Stimulated activated CD8-positive, alpha-beta memory T cell treated with anti-CD3 and anti-CD28 coated beads, Interleukin-4, amount 100 ng/mL, for 1 hour (primary cell): ENCODE data around the gene HOMER1.
"Not testable (repeated sequence)": the region's sequence is repeated elsewhere in the genome, so short reads cannot be mapped to it uniquely, and the experiment has no call there.

ENCODE experiments used
- DNase-seq, 2 donors: peaks; one replicate each; pipeline ENCODE4 v3.0.0-alpha.2; 2020; ENCODE audit warnings: low read depth in 2 of 2, low spot score in 1 of 2

The HOMER1 gene

DNA sequence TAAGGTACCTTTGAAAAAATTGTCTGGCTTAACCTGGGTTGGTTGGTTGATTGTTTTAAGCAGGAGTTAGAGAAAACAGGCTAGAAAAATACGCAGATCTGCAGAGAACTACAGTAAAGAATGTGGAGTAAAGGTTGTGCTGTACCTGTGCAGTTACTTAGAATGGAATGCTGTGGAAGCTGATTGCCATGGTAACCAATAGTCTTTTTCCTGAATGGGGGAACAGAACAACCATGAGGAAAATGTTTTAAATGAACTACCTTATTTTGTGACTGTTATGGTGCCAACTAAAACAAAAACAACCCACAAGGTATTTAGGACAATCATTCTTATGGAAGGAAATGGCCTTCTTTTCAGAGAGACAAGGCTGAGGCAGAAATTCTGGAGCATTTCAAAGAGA is 4.8 kb upstream of the HOMER1 start:
- DNase-seq = no peak

GRCh38 chr5:79517601-79518000 is 3.7 kb upstream of the HOMER1 start:
- DNase-seq = no peak

- no peak for DNase-seq
These were observed 3.1 kb upstream of the HOMER1 start for GRCh38 chr5:79516986-79517385.

- not testable (repeated sequence) for DNase-seq
These were observed 2.4 kb upstream of the HOMER1 start for GRCh38 chr5:79516331-79516730.

- peak; percentile 75 to 77 for DNase-seq
These were observed 614 bp upstream of the HOMER1 start for GRCh38 chr5:79514391-79515105.

- DNase-seq = no peak
These were observed 628 bp downstream of the HOMER1 start for GRCh38 chr5:79513308-79513703.

- DNase-seq = no peak
These were observed 1.2 kb downstream of the HOMER1 start for GRCh38 chr5:79512471-79513307.

- DNase-seq = no peak
These were observed 1.9 kb downstream of the HOMER1 start for GRCh38 chr5:79512049-79512448.

- DNase-seq = no peak
These were observed 3.3 kb downstream of the HOMER1 start for GRCh38 chr5:79510638-79511037.

DNA sequence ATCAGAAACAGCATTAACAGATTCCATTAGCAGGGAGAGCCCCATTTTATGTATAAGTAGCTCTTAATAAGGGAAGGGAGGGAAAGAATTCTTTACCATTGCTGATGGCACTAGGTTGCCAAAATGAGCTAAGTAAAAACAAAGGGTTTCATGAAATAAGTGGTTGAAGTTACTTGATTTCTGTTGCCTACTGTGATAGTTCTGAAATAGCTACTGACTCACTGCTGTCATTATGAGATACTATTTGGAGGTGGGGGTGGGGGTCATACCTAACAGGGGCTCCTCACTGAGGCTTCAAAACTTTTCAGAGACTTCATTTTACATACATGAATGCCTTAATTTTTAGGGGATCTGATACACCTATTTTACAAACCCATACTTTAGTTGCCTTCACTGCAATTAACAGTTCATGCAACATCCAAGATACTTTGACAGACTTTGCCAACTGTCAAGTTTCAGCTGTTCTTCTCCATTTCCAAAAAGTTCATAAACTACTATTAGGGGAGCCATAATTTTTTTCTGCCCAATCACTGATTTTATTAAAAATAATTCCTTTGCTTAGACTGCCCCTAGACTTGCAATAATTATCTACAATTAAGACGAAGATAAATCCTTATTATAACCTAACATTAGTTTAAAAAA is 4.6 kb downstream of the HOMER1 start:
- DNase-seq = no peak

- no peak for DNase-seq
These were observed 5.1 kb downstream of the HOMER1 start for GRCh38 chr5:79508794-79509193.

DNA sequence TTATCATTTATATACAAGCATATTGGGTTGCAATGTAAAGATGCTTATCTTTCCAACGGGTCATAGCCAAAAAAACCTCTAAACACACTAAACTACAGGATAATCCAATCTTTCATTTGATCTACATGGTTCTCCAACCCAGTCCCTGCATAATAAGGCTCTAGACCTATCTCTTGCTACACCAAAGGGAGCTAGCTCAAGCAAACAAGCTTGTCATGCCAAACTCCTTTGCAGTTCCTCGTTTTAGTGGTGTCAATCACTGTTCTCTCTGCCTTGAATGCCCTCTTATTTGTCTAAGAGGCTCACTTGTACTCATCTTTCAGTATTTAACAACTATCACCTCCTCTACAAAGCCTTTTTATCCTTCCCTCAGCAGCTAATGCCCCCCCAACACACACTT is 5.6 kb downstream of the HOMER1 start:
- no peak for DNase-seq

DNA sequence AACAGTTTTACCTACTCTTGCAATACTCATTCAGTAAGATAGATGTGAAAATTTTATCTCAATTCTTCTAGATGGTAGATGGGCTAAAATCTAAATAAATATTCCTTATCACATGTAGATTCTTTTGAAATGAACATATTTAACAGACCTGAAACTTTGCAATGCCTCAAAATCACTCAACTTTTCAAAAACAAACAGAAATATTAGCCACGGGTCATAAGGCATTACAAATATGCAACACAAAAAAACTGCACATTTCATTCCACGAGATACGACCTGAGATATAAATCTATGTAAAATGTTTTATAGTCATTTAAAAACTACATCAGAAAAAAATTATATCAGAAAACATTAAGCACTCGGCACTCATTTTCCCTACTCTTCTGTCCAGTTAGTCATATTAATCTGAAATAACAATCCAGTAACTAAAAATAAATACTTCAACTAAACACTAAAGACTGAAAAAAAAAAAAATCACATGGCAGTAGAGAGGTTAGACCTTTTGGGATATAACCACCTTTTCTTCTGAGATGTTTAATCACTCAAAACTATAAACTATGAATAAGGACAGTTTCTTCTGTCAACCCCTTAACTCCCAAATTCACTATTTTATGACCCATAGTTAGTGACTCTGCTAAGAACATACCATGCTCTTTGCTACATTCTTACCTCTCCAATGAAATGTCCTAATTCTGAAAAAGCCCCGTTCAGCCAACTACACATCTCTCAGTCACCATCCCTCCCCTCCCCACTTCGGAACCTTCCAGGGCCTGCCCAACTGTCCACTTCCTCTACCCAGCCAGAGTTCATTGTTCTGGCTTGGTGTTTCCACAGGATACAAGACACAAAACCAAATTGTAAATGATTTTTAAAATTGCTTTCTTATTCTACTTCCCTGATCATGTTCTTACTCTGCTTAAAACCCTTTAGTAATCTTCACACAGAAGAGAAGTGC is 6.4 kb downstream of the HOMER1 start:
- DNase-seq = no peak

DNA sequence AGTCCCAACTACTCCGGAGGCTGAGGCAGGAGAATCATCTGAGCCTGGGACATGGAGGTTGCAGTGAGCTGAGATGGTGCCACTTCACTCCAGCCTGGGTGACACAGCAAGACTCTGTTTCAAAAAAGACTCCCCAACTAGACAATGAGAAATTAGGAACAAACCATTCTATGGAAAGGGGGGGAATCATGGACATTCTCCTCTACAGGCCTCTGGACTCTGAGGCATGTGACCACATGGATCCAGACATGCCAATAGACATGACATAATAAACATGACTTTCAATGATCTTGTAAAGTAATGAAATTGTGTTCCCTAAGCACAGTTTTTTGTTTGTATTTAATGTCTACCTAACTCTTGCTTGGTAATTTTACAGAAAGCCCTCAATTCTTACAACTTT is 8.8 kb downstream of the HOMER1 start:
- DNase-seq = no peak

DNA sequence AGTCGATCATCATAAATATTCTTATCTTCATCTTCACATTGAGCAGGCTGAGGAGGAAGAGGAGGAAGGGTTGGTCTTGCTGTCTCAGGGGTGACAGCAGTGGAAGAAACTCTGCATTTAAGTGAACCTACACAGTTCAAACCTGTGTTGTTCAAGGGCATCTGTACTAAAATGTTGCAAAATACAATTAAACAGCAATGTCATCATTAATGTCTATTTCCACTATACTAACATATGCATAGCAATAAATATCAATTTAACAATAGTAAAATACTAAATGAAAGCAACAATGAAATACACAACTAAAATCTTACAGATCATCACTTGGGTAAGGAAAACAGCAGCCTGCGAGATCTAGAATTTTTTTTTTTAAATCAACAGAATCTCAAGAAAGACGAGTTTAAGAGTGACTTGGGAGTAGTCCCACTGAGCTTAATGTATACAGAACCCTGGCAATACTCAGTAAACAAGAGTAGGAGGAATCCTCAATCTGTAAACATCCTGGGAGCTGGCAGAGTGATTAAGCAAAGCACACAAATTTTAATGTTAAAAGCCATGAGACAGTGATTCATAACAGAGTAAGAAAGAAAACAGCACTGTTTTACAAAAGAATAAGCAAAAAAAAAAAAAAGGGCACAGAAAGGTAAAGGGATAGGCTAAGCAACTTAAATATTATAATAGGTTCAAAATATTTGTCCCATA is 10.0 kb downstream of the HOMER1 start:
- no peak for DNase-seq

DNA sequence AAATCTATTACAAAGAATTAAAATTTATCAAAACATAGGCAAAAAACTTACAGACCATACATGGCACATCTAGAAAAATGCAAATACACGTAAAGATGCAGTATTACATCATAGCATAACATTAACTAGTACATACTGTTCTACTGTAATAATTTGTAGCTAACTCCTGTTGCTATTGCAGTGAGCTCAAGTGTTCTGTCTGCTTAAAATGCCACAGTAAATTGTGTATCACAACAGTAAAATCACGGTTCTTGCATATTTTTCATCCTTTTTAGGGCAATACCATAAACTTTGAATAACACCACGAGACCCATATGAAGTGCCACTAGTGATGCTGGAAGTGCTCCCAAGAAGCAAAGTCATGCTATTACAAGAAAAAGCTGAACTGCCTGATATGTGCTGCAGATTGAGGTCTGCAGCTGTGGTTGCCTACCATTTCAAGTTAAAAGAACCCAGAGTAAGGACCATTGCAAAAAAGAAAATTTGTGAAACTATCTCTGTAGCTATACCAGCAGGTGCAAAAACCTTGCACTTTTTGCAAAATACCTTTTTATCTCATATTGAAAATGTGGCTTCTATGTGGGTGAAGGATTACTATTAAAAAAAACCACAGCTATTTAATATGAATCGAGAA is 14.2 kb downstream of the HOMER1 start:
- no peak for DNase-seq

- no peak for DNase-seq
These were observed 18.6 kb downstream of the HOMER1 start for GRCh38 chr5:79495311-79495710.

DNA sequence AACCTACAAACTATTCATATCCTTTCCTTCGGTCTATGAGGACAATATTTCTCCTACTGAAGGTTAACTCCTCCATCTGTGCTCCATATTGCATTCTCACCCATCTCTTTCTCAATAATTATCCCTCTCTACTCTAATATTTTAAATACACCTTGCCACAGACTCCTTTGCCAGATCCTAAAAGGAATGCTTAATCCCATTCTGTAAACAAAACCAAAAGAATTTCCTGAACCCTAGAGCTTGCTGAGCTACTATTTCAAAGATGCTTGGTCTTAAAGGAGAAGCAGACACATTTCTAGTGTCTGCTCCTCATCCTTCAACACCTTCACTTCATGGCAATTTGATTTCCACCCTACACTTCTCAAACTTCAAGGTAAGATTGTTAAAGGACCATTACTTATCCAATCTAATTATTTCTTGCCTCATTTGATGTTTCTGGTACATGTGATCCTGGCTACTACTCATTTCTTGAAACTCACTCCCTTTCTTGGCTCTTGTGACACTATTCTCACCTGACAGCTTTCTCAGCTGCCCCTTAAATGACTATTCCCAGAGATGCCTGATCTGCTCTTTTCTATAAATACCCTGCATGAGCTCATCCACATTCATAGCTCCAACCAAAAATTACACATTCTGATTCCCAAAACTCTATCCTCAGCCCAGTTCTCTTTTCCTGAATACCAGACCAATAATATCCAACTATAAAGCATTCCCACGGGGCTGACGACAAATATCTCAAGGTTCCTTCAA is 20.2 kb downstream of the HOMER1 start:
- no peak for DNase-seq

DNA sequence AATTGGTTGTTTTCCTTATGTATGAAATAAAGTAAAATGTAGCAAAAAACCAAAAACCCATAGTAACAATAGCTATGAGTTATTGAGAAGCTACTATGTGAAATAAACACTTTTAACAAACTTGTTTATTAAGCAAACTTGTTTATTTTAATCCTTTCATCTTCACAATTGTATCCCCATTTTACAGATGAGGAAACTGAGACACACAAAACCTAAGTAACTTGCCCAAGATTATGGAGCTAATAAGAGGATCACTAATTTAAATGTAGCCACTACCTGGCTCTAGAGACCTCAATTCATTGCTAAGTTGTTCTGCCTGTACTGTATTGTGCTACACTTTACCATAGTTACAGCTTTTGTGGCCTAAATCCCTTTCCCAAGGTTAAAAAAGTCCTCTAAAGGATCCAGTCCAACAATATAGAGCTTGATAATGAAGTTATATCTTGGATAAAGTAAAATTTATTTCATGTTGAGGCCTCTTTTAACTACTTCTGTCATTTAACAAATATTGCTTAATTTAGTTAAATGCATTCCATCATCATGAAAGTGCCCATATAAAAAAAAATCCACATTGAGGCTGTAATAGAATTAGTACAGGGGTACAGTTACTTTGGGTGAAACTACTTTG is 22.1 kb downstream of the HOMER1 start:
- no peak for DNase-seq
